Hepatic stellate cell (primary cell): ENCODE measurements around the gene TEK.
"Not testable (repeated sequence)": the region's sequence is repeated elsewhere in the genome, so short reads cannot be mapped to it uniquely, and the experiment has no call there.

Source experiments
- DNase-seq: peaks from one replicate; pipeline ENCODE4 v3.0.0; 2011; ENCODE audit warnings: low spot score

Gene TEK

DNA sequence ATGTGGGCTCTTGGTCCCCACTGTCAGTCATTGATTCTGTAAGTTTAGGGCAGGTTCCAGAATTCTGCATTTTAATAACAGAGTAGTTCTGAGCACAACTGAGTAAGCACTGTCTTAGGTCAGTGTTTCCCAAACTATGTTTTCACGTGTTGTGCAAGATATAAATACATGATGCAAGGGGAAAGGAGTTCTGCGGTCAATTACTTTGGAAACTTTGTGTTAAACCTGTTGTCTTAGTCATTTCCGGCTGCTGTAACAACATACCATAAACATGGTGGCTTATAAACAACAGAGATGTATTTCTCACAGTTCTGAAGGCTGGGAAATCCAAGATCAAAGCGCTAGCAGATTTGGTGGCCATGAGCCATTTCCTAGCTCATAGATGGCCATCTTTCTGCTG, 118.2 kb downstream of the TEK start:
- no peak for DNase-seq

GRCh38 chr9:27239648-27240047, 130.6 kb downstream of the TEK start:
- DNase-seq: not testable (repeated sequence)

- peak; percentile 37 for DNase-seq
Observed at GRCh38 chr9:27247756-27248155, 138.7 kb downstream of the TEK start.

DNA sequence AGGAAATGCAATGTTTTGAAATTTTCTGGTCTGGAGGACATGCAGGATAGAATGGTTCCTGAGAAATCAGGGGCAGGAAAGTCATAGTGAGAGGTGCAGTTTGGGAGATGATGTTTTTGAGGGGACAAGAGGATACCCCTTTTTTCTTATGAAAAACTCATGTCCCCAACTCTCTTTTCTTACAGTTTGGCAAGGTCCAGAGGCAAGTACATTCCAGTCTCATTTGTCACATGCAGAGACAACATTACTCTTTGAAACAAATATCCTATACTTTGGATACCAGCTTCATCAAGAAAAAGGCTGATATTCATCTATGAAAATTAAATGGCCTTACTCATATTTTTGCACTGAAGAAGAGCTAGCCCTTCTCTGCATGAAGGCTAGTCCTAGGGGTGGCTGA, 139.7 kb downstream of the TEK start:
- DNase-seq: peak; percentile 10

- DNase-seq: no peak
Observed at GRCh38 chr9:27258662-27259061, 149.6 kb downstream of the TEK start.

GRCh38 chr9:27260789-27261516, 151.9 kb downstream of the TEK start:
- no peak for DNase-seq

DNA sequence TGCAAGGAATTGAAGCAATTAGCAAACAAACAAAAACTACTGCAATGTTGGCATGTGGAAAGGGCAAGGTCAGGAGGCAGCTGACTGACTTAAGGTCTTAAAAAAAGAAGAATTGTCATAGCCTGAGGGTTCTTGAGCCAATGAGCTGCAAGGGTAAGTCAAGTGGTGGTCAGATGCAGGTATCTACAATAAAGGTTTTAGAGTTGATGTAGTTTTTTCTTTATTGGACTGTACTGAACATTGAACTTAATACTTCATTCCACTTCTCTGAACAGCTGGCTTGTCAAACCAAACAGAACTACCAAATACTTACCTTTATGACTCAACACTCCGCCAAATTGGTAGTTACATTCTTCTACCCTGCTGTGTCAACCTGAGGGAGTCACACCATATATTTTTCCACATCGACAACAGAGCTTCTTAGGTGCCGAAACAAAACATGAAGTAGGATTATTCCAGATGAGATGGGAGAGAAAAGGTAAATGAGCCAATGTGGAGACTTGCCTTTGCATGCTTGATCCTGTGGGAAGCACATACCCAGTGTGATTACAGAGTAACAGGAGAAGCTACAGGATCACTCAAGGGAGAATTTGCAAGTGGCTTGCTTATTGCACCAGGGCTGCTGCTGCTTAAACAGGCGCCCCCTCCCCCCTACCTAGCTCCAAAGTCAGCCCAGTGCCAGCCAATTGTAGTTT, 152.6 kb downstream of the TEK start:
- no peak for DNase-seq

GRCh38 chr9:27272103-27272502, 163.1 kb downstream of the TEK start:
- DNase-seq: no peak

DNA sequence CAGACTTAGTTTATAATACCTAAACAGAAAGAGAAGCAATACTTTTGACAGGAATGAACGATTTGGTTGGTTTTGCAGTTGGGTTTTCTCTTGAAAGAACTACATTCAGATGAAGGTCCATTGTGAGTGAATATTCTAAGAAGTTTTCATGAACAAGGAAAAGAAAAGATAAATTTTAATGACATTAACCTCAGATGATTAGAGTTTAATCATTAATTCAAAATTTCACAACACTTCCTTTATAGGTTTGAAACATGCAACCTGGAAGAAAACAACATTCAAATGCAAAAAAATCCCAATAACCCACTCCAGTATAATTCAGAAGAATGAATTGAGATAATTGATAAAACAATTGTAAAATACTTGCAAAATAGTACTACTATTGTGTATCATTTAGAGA, 164.2 kb downstream of the TEK start:
- no peak for DNase-seq

DNA sequence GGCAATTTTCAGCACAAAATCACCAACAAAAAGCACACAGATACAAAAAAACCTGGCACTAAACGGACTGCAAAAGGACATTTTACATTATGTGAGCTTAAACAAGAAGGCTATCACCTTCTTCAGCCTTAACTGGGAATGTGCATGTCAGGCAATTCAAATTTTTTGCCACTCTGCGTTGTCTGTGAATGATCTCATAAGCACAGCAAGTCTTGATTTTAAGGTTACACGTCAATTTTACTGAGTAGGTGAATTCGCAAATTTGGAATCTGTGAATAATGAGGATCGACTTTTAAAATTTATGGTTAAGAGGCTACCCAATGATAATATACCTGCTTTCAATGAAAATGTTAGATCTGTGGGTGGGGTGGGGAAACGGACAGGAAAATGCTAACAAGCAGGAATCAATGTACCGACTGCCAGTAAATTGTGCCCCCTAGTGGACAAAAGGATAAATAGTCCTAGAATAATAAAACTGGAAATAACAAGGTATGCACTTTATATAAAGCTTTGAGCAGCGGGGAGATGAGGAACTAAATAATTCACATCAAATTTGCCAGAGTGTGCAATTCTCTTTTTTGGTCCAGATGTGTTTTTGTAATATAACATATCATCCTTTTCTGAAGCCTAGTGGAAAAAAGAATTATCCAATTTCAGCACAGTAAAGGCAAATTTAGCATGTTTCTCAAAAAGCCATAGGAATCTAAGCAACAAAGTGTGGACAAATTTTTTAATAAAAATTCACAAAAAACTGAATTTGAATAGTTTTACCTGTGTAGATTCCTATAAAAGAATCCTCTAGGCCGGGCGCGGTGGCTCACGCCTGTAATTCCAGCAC, 167.4 kb downstream of the TEK start:
- DNase-seq: peak; percentile 46

DNA sequence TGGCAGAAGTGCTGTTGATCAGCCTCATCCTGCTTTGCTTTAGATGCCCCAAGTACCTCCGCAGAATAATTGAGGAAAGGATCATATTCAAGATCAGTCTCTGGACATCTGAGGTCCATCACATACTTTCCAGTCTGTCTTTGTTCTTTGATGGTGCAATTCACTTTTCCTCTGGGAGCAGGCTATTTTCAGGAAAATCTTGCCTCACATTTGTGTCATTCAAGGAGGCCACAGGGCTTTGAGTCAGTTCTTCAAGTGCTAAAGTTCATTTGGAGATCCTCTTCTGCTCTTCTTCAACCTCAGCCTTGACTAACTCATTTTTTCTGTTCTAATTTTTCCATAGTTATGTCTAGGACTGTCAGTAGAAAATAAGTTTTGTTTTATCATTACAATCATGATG, 169.3 kb downstream of the TEK start:
- DNase-seq: no peak

- DNase-seq: no peak
Observed at GRCh38 chr9:27279611-27280010, 170.6 kb downstream of the TEK start.
